SK-N-SH treated with all-trans-retinoic acid at 6 μM for 48 hours (cell line): ENCODE results near the gene DOCK1.

ENCODE experiments used
- ARNTL ChIP-seq: fragments of 450-650 bp; formaldehyde crosslinking; IDR thresholded peaks from 2 replicates; pipeline ENCODE4 v1.5.0; 2020; ENCODE audit warnings: low read depth, mild to moderate bottlenecking, moderate library complexity, borderline replicate concordance
- CREB5 ChIP-seq: fragments of 250-450 bp; sonication (Bioruptor Pico); IDR thresholded peaks from 2 replicates; pipeline ENCODE4 v1.5.1; 2020; ENCODE audit warnings: low read depth, mild to moderate bottlenecking, moderate library complexity
- ESRRG ChIP-seq: fragments of 250-450 bp; sonication (Bioruptor Pico); IDR thresholded peaks from 2 replicates; pipeline ENCODE4 v1.6.1; 2021; ENCODE audit warnings: mild to moderate bottlenecking
- GLIS3 ChIP-seq: fragments of 250-450 bp; sonication (Bioruptor Pico); IDR thresholded peaks from 2 replicates; pipeline ENCODE4 v1.5.0; 2020; ENCODE audit warnings: mild to moderate bottlenecking, moderate library complexity
- ISL1 ChIP-seq: fragments of 250-450 bp; sonication (Bioruptor Pico); IDR thresholded peaks from 2 replicates; pipeline ENCODE4 v2.1.2; 2022; ENCODE audit warnings: mild to moderate bottlenecking, moderate library complexity
- RARB ChIP-seq: fragments of 250-450 bp; sonication (Bioruptor Pico); IDR thresholded peaks from 2 replicates; pipeline ENCODE4 v1.8.0; 2021; ENCODE audit warnings: mild to moderate bottlenecking, moderate library complexity
- SNAI2 ChIP-seq: fragments of 250-450 bp; sonication (Bioruptor Pico); IDR thresholded peaks from 2 replicates; pipeline ENCODE4 v1.5.0; 2020; ENCODE audit warnings: mild to moderate bottlenecking, moderate library complexity
- TCF4 ChIP-seq: fragments of 250-450 bp; sonication (Bioruptor Pico); IDR thresholded peaks from 2 replicates; pipeline ENCODE4 v1.8.0; 2021; ENCODE audit warnings: mild to moderate bottlenecking, moderate library complexity, borderline replicate concordance
- ZFP3 ChIP-seq: fragments of 250-450 bp; sonication (Bioruptor Pico); IDR thresholded peaks from 2 replicates; pipeline ENCODE4 v1.5.0; 2020; ENCODE audit warnings: mild to moderate bottlenecking, moderate library complexity
- ZFP30 ChIP-seq: fragments of 450-650 bp; formaldehyde crosslinking; IDR thresholded peaks from 2 replicates; pipeline ENCODE4 v1.5.0; 2022; ENCODE audit warnings: mild to moderate bottlenecking, moderate library complexity
- ZNF8 ChIP-seq: fragments of 450-650 bp; formaldehyde crosslinking; IDR thresholded peaks from 2 replicates; pipeline ENCODE4 v1.5.0; 2020; ENCODE audit warnings: mild to moderate bottlenecking, moderate library complexity
- TF ChIP-seq, protein P1 (sequence below): fragments of 250-450 bp; sonication (Bioruptor Pico); IDR thresholded peaks from 2 replicates; pipeline ENCODE4 v1.8.0; 2021; ENCODE audit warnings: low read depth, mild to moderate bottlenecking, moderate library complexity, borderline replicate concordance
- TF ChIP-seq, protein P2 (sequence below): fragments of 250-450 bp; sonication (Bioruptor Pico); IDR thresholded peaks from 2 replicates; pipeline ENCODE4 v1.8.0; 2020; ENCODE audit warnings: mild to moderate bottlenecking, moderate library complexity, borderline replicate concordance
- TF ChIP-seq, protein P3 (sequence below): fragments of 250-450 bp; sonication (Bioruptor Pico); IDR thresholded peaks from 2 replicates; pipeline ENCODE4 v1.5.0; 2020; ENCODE audit warnings: mild to moderate bottlenecking, moderate library complexity

DNA sequence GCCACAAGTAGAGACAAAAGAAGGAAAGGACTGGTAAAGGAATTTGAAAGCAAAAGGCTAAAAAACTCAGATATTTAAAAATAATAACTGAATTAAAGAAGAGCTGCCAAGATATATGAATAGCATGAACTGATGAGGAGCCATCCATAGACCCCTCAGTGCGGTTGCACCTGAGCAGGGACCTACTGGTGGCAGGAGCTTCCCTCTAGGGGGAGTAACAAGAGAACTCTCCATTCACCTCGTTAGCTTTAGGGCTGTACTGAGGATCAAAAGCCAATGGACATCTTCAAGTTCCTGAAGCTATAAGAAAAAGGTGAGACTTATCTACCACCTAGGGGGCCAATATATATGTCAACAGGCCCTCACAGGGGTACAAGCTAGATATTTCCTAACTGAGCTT, 27.8 kb upstream of the DOCK1 start:
- TF ChIP-seq, protein P1, sequence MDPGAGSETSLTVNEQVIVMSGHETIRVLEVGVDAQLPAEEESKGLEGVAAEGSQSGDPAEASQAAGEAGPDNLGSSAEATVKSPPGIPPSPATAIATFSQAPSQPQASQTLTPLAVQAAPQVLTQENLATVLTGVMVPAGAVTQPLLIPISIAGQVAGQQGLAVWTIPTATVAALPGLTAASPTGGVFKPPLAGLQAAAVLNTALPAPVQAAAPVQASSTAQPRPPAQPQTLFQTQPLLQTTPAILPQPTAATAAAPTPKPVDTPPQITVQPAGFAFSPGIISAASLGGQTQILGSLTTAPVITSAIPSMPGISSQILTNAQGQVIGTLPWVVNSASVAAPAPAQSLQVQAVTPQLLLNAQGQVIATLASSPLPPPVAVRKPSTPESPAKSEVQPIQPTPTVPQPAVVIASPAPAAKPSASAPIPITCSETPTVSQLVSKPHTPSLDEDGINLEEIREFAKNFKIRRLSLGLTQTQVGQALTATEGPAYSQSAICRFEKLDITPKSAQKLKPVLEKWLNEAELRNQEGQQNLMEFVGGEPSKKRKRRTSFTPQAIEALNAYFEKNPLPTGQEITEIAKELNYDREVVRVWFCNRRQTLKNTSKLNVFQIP (CRISPR knock-in tag), result no peak
- TF ChIP-seq, protein P2, sequence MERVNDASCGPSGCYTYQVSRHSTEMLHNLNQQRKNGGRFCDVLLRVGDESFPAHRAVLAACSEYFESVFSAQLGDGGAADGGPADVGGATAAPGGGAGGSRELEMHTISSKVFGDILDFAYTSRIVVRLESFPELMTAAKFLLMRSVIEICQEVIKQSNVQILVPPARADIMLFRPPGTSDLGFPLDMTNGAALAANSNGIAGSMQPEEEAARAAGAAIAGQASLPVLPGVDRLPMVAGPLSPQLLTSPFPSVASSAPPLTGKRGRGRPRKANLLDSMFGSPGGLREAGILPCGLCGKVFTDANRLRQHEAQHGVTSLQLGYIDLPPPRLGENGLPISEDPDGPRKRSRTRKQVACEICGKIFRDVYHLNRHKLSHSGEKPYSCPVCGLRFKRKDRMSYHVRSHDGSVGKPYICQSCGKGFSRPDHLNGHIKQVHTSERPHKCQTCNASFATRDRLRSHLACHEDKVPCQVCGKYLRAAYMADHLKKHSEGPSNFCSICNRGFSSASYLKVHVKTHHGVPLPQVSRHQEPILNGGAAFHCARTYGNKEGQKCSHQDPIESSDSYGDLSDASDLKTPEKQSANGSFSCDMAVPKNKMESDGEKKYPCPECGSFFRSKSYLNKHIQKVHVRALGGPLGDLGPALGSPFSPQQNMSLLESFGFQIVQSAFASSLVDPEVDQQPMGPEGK (CRISPR knock-in tag), result no peak
- TF ChIP-seq ZFP3 (CRISPR knock-in tag) (no peak), GLIS3 (CRISPR knock-in tag) (no peak), RARB (CRISPR knock-in tag) (no peak), SNAI2 (CRISPR knock-in tag) (no peak), ARNTL (CRISPR knock-in tag) (no peak), ZFP30 (CRISPR knock-in tag) (no peak), ISL1 (CRISPR knock-in tag) (no peak), ZNF8 (CRISPR knock-in tag) (no peak), ESRRG (CRISPR knock-in tag) (no peak), TCF4 (CRISPR knock-in tag) (no peak), CREB5 (CRISPR knock-in tag) (no peak)
- TF ChIP-seq, protein P3, sequence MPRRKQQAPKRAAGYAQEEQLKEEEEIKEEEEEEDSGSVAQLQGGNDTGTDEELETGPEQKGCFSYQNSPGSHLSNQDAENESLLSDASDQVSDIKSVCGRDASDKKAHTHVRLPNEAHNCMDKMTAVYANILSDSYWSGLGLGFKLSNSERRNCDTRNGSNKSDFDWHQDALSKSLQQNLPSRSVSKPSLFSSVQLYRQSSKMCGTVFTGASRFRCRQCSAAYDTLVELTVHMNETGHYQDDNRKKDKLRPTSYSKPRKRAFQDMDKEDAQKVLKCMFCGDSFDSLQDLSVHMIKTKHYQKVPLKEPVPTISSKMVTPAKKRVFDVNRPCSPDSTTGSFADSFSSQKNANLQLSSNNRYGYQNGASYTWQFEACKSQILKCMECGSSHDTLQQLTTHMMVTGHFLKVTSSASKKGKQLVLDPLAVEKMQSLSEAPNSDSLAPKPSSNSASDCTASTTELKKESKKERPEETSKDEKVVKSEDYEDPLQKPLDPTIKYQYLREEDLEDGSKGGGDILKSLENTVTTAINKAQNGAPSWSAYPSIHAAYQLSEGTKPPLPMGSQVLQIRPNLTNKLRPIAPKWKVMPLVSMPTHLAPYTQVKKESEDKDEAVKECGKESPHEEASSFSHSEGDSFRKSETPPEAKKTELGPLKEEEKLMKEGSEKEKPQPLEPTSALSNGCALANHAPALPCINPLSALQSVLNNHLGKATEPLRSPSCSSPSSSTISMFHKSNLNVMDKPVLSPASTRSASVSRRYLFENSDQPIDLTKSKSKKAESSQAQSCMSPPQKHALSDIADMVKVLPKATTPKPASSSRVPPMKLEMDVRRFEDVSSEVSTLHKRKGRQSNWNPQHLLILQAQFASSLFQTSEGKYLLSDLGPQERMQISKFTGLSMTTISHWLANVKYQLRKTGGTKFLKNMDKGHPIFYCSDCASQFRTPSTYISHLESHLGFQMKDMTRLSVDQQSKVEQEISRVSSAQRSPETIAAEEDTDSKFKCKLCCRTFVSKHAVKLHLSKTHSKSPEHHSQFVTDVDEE, result no peak
